ENCODE measurements around the gene C16orf92. TPM values are rescaled to one million over a fixed set of nuclear protein-coding genes. Genes with fewer than 3 reads are reported as not detected.

Gene C16orf92
- total and polyA plus RNA-seq, 2 of the 13 experiments (the other 11 are each of a cell fraction or from before 2014, with no cell fraction given) = not detected

GRCh38 chr16:30065102-30065942 is 42.3 kb downstream of the C16orf92 start, which contains the start of gene ALDOA (continued):
- TF ChIP-seq DZIP1 (CRISPR knock-in tag; IDR thresholded peaks at IDR 0.05) (peak; percentile 98), ZNF616 (CRISPR knock-in tag; IDR thresholded peaks at IDR 0.05; ENCODE audit: low read depth) (peak; percentile 98), ZFP90 (CRISPR knock-in tag; IDR thresholded peaks at IDR 0.05; ENCODE audit: borderline replicate concordance) (peak; percentile 96), PRDM4 (CRISPR knock-in tag; IDR thresholded peaks at IDR 0.05; ENCODE audit: borderline replicate concordance) (peak; percentile 32), ZNF275 (CRISPR knock-in tag; IDR thresholded peaks at IDR 0.05; ENCODE audit: borderline replicate concordance) (peak; percentile 95), ATF1 (CRISPR knock-in tag; IDR thresholded peaks at IDR 0.05) (peak; percentile 61; the same call in 1 of the 2 replicates), PTBP1 (IDR thresholded peaks at IDR 0.05; ENCODE audit: low read depth, low read length, poor library complexity, severe bottlenecking) (no peak), ZFX (CRISPR knock-in tag; IDR thresholded peaks at IDR 0.05; ENCODE audit: low read depth) (peak; percentile 97), ZNF576 (CRISPR knock-in tag; IDR thresholded peaks at IDR 0.05) (peak; percentile 74), ZMYM2 (CRISPR knock-in tag; IDR thresholded peaks at IDR 0.05) (peak; percentile 22; the same call in 1 of the 2 replicates), KLF12 (CRISPR knock-in tag; IDR thresholded peaks at IDR 0.05; ENCODE audit: borderline replicate concordance) (peak; percentile 69), HIVEP1 (CRISPR knock-in tag; IDR thresholded peaks at IDR 0.05) (peak; percentile 94; the same call in 1 of the 2 replicates), ZNF563 (CRISPR knock-in tag; IDR thresholded peaks at IDR 0.05) (peak; percentile 96), IKZF4 (CRISPR knock-in tag; IDR thresholded peaks at IDR 0.05; ENCODE audit: borderline replicate concordance, low read depth, not compliant biosample characterization) (peak; percentile 90), ZFP41 (CRISPR knock-in tag; IDR thresholded peaks at IDR 0.05; ENCODE audit: borderline replicate concordance) (peak; percentile 86), BRCA1 (CRISPR knock-in tag; IDR thresholded peaks at IDR 0.05) (no peak), RBFOX2 (IDR thresholded peaks at IDR 0.05; ENCODE audit: low read depth, low read length) (peak; percentile 99)
- TF ChIP-seq, protein P1, sequence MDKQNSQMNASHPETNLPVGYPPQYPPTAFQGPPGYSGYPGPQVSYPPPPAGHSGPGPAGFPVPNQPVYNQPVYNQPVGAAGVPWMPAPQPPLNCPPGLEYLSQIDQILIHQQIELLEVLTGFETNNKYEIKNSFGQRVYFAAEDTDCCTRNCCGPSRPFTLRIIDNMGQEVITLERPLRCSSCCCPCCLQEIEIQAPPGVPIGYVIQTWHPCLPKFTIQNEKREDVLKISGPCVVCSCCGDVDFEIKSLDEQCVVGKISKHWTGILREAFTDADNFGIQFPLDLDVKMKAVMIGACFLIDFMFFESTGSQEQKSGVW (CRISPR knock-in tag; IDR thresholded peaks at IDR 0.05; ENCODE audit: borderline replicate concordance) = peak; percentile 97; the same call in 1 of the 2 replicates
